Left forelimb (tissue), 1 donor: ENCODE data around the gene ABLIM3.

ENCODE experiments used
- DNase-seq: peaks from one replicate; pipeline ENCODE4 v3.0.0-alpha.2; 2018; ENCODE audit warnings: low spot score

ABLIM3 gene

GRCh38 chr5:149188383-149188782 lies 47.1 kb downstream of the ABLIM3 start:
- DNase-seq: no peak

DNA sequence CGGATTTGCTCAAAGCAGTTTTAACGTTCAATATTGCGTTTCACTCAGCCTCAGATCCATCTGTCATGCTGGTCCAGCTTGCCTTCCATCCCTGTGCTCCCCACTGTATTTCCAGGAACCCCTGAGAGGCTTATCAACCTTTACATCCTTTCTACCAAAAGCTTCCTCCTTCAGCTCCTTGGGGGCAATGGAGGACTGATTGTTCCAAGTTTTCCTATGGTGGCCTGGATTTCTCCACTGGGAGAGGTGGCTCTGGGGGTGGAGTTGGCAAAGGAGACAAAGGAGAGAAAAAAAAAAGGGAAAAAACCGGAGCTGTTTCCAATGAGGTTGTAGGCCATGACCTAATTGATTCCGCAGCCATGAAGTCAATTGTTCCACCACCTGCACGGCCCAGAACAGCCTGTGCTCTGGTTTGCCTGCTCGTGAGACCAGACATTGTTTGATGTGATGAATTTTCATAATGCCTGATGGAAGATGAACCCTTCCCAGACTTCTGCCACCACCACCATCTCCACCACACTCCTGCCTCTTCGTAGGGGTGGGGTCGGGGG lies 54.1 kb downstream of the ABLIM3 start:
- DNase-seq: no peak

- no peak for DNase-seq
Measured at GRCh38 chr5:149195962-149196361, 54.7 kb downstream of the ABLIM3 start.

DNA sequence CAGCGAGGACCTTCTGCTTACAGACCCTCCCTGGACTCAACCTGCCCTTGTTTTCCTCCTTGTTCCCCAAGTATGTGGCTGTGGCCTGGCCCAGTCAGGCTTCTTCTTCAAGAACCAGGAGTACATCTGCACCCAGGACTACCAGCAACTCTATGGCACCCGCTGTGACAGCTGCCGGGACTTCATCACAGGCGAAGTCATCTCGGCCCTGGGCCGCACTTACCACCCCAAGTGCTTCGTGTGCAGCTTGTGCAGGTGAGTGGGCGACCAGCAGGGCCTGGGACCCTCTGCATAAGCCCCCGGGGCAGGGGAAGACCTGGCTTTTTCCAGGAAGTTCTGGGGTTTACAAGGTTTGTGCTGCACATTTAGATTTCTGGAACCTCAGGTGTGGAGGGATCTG lies 56.9 kb downstream of the ABLIM3 start:
- DNase-seq: no peak

DNA sequence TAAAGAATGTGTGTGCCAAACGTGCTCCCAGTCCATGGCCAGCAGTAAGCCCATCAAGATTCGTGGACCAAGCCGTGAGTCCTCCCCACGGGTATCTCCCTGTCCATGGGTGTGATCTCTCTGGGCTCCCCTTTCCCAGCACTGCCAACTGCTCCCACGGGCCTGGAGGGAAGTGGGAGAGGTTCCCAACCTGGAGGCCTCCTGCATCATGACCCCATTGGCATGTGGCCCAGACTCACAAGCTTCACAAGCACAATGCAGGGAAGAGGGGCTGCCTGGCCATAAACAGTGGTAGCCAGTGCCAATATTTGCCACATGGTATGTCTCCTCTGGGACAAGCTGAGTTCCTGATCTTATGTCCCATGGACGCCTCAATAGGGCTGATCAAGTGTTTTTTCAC lies 59.1 kb downstream of the ABLIM3 start:
- no peak for DNase-seq

- no peak for DNase-seq
Measured at GRCh38 chr5:149201121-149201637, 59.9 kb downstream of the ABLIM3 start.

DNA sequence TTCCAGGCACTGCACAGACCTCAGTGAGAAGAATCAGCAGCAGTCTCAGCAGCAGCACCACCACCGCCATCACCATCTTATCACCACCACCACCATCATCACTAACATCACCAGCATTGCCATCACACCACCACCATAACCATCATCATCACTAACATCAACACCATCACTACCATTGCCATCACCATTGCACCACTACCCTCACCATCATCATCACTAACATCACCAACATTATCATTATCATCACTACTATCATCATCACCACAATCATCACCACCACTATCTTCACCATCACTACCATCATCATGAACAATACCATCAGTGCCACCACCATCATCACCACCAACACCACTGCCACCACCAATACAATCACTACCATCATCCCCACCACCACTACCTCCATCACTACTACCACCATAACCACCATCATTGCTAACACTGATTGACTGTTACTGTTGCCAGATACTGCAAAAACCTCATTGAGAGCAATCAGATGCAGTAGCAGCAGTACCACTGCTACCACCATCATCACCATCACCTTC lies 61.7 kb downstream of the ABLIM3 start:
- DNase-seq: no peak

- no peak for DNase-seq
Measured at GRCh38 chr5:149203921-149204441, 62.7 kb downstream of the ABLIM3 start.

- no peak for DNase-seq
Measured at GRCh38 chr5:149205625-149206523, 64.6 kb downstream of the ABLIM3 start.

- DNase-seq: no peak
Measured at GRCh38 chr5:149206524-149207141, 65.3 kb downstream of the ABLIM3 start.

GRCh38 chr5:149207831-149208230 lies 66.5 kb downstream of the ABLIM3 start:
- DNase-seq: no peak

DNA sequence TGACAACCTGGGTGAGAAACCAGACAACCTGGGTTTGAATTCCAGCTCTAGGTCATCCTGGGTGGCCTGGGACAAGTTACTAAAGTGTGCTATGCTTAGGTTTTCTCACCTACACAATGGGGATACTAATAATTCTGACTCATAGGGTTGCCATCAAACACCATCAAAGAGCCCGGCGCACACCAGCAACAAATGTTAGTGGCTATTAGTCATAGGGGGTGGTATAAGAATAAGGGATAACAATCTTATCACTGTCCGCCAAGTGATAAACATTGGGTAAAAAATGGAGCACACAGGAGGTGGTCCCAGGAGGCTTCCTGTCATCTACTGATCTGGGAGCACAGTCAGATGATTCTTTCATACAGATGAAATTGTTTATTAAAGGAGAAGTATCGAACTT lies 68.9 kb downstream of the ABLIM3 start:
- DNase-seq: no peak

DNA sequence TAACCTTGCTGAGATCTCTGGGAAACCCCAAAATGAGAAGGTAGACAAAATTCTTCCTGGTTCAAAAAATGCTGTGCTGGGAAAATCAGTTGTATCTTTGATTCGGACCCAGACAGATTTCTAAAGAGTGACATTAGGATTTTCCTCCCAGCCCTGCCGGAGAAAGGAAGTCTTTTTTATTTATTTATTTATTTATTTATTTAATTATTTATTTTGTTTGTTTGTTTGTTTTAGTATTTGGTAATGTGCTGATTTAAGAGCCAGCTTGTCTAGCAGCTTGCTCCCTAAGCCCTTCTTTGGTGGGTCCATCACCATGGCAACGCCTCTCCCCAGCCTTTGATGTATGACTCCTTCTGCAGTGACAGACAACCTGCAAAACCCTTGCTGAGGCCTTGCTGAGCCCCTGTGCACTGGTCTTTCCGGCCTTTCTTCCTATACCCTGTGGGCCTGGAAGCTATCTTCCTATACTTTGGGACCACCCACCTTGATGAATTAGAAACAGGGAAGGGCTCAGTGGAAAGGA lies 69.7 kb downstream of the ABLIM3 start:
- DNase-seq: no peak

- DNase-seq: no peak
Measured at GRCh38 chr5:149211566-149211965, 70.3 kb downstream of the ABLIM3 start.

DNA sequence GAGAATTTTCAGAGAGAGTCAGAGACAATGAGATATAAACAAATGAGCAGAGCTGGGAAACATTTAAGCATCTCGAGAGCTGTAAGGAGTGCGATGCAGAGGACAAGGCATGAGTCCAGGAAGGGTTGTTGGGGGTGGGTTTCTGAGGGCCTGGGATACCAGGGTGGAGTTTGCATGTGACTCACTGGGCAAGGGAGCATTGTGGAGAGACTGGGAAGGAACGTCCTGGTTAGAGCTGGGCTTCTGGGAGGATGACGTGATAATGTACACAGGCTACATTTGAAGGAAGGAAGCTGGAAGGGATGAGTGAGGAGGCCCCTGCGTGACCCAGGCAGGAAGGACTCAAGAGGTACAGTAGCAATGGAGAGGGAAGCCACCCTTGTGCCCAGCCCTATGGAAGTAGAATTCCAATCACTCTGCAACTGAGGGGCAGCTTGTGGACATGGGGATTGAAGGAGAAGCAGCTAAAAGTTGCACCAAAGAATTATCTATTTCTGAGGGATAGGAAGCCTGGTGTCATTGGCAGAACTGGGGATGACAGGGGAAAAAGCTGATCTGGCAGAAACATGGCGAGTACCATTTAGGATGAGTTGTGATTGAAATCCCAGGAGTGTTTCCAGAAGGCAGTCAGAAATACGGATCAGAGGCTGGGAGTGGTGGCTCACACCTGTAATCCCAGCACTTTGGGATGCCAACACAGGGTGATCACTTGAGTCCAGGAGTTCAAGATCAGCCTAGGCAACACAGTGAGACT lies 71.1 kb downstream of the ABLIM3 start:
- no peak for DNase-seq

DNA sequence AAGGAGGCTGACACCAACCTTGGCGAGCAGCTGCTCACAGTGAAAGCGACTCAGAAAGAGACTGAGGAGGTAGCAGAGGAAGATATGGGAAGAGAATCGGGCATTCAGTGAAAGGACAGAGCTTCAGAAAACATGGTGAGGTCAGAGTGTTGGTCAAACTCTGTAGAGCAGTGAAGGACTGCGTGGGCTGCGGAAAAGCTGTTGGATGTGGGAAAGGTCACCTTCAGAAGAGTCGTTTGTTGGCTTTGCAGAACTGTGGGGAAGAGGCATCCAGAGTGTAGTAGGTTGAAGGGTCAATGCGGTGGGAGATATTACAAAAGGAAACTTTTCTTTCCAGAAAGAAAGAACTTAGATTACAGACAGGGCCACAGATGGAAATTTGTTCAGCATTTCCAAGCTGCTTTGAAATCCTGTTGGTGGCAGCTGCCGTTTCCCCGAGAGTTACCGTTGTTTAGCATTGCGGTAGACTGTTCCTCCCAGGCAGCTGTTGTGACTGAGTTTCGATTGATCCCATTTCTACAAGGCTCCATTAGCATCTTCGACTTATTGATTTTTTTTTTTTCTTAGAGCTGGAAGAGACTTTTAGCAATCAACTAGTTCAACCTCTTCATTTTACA lies 72.1 kb downstream of the ABLIM3 start:
- DNase-seq: no peak

DNA sequence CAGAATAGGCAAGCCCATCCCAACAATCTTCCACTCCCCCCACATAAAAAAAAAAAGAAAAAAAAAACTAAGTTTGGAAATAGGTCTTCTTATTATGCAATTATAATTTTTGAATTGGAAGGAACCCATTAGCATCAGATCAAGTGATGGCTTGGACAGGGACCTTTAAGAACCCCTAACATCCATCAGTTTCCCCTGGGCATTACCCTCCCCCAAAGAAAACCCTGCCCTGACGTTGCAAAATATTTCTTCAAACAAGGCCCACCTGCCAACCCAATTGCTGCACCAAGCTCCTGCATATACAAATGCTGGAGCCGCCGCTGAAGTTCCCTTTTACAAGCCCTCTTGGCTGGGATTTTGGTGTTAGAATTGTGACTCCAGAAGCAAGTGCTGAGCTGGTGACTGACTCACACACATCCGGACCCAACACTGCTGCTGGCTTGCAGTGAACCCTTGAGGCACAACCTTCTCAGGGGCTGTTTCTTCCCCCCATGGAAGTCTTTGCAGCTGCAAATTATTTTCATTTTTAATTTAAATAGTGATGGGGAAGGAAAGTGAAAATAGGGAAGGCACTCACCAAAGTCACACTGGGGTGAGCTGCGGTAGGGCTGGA lies 74.3 kb downstream of the ABLIM3 start:
- no peak for DNase-seq

- DNase-seq: no peak
Measured at GRCh38 chr5:149216496-149216895, 75.2 kb downstream of the ABLIM3 start.

- DNase-seq: no peak
Measured at GRCh38 chr5:149217096-149217802, 76.0 kb downstream of the ABLIM3 start.

DNA sequence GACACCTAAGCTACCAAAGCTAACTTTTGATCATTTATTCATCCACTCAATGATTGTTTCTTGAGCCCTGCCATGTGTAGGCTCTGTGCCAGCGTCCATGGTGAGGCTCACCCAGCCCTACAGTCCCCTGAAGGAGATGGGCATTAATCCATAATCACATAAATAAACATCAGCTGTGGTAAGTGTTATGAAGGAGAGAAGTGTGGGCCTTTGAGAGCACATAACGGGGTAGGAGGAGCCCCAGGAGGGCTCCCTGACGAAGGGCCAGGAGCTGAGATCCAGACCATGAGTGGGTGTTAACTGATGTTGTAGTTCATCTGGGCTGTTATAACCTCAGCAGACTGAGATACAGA lies 76.5 kb downstream of the ABLIM3 start:
- DNase-seq: no peak
